SJSA1 (cell line): ENCODE results near the gene PDSS2. TPM values are rescaled to one million over a fixed set of nuclear protein-coding genes. Genes with fewer than 3 reads are reported as not detected.

Experiments
- DNase-seq, 2 experiments: peaks; one replicate each; pipeline ENCODE4 v3.0.0-alpha.2; 2015 to 2020; ENCODE audit warnings: low spot score in 2 of 2, low read depth in 1 of 2
- H3K27ac ChIP-seq: fragments of 250-450 bp; sonication (Bioruptor Pico); 2 replicates; pipeline ENCODE4 v1.5.1; 2020; ENCODE audit warnings: mild to moderate bottlenecking, moderate library complexity
- H3K27me3 ChIP-seq: fragments of 250-450 bp; sonication (Bioruptor Pico); replicated peaks from 2 replicates; pipeline ENCODE4 v1.5.1; 2020; ENCODE audit warnings: mild to moderate bottlenecking, moderate library complexity
- H3K36me3 ChIP-seq: fragments of 250-450 bp; sonication (Bioruptor Pico); 2 replicates; pipeline ENCODE4 v1.5.1; 2020; ENCODE audit warnings: mild to moderate bottlenecking
- H3K4me1 ChIP-seq: fragments of 250-450 bp; sonication (Bioruptor Pico); replicated peaks from 2 replicates; pipeline ENCODE4 v1.6.1; 2021; ENCODE audit warnings: mild to moderate bottlenecking
- H3K4me3 ChIP-seq: fragments of 250-450 bp; sonication (Bioruptor Pico); 2 replicates; pipeline ENCODE4 v1.5.1; 2020; ENCODE audit warnings: mild to moderate bottlenecking
- H3K9me3 ChIP-seq: fragments of 250-450 bp; sonication (Bioruptor Pico); replicated peaks from 2 replicates; pipeline ENCODE4 v1.5.1; 2020; ENCODE audit warnings: mild to moderate bottlenecking
- total RNA-seq: library from RNA; depleted of rRNA; stranded (reverse); fragments of >200 nt; shearing (Covaris generic); gene quantifications from 2 replicates; pipeline ENCODE4 v1.2.3, GENCODE V29; 2014

Gene PDSS2
- total RNA-seq, 1 experiment from 2014 or later: 11.9 TPM

DNA sequence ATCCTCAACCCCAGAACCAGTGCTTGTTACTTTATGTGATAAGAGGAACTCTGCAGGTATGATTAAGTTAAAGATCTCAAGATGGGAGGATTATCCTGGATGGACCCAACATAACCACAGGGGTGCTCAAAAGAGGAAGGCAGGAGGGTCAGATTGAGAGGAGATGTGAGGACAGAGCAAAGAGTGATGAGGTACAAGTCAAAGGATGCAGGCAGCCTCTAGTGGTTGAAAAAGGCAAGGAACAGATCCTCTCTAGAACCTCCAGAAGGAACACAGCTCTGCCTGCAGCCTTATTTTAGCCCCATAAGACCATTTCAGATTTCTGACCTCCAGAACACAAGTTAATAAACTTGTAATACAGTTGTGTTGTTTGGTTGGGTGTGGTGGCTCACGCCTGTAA is 41.2 kb downstream of the PDSS2 start:
- Histone ChIP-seq H3K4me3 (no peak overlapping the region), H3K36me3 (no peaks in the 10 kb centered on the region), H3K27me3 (no peaks in the 10 kb centered on the region), H3K27ac (no peak overlapping the region), H3K4me1 (no peaks in the 10 kb centered on the region), H3K9me3 (no peaks in the 10 kb centered on the region)
- no peak for DNase-seq

DNA sequence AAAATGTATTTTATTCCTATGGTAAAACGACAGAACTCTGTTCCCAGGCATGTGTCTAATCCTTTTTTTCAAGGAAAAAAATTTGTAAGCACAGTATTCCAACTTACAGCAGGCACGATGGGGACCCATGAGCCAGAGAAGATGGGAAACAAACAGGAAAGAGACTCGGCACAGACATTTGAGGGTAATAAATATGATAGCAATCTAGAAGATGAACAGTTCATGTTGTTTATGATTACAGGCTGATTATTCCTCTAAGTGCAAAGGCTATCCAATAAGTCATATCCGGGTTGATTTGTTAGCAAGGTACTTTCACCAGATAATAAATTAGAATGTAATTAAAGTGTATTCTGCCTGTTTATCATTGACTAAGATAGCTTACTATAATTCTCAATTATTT is 43.2 kb downstream of the PDSS2 start:
- H3K27me3 ChIP-seq: no peaks in the 10 kb centered on the region
- no peaks in the 10 kb centered on the region for H3K36me3 ChIP-seq
- no peaks in the 10 kb centered on the region for H3K4me1 ChIP-seq
- no peak overlapping the region for H3K27ac ChIP-seq
- no peak overlapping the region for H3K4me3 ChIP-seq
- no peaks in the 10 kb centered on the region for H3K9me3 ChIP-seq
- DNase-seq: no peak

DNA sequence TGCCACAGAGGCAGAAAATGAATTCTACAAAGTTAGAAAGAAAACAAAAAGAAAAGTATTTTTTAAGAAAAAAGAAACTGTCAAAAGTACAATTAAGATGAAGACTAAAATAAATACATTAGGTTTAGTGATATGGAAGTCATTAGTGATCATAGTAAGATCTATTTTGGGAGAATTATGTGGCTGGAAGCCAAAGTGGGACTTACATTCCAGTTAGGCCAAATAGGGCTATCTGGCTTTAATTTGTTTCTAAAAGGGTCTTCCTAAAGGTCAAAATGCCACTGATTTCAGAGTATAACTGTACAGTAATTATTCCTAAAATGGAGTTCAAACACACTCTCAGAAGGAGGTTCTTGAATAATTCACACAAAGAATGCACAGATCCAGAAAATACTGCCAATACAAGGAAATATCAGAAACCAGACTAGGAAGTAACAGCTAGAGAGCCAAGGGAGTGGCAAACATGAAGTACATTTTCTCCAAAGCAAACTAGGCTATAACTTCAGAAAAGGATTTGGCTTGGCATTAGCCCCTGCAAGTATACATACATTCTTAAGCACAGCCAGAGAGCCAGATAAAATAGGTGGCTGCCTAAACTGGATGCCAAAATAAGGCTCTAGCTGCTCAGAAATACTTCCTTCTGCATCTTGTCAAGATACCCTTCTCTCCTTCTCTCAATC is 45.3 kb downstream of the PDSS2 start:
- no peak for DNase-seq
- no peaks in the 10 kb centered on the region for H3K36me3 ChIP-seq
- no peak overlapping the region for H3K4me3 ChIP-seq
- H3K27me3 ChIP-seq: no peaks in the 10 kb centered on the region
- no peaks in the 10 kb centered on the region for H3K4me1 ChIP-seq
- no peaks in the 10 kb centered on the region for H3K9me3 ChIP-seq
- H3K27ac ChIP-seq: no peak overlapping the region

DNA sequence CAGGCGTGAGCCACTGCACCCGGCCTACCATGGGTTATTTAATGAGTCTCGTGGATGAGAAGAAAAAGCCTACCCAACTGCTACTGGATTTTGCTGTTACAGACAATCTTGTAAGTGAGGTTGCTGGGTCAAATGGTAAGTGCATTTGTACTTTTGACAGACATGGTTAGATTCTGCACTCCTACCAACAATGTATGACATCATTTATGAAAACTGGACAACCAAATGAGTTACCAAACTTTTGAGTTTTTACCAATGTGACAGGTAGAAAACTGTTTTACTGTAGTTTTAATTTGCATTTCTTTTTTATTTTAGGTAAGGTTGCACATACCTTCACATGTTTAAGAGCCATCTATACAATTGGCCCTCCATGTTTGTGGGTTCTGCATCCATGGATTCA is 48.2 kb downstream of the PDSS2 start:
- no peak for DNase-seq
- Histone ChIP-seq H3K36me3 (no peaks in the 10 kb centered on the region), H3K27ac (no peak overlapping the region), H3K27me3 (no peaks in the 10 kb centered on the region), H3K4me1 (no peaks in the 10 kb centered on the region), H3K4me3 (no peak overlapping the region), H3K9me3 (no peaks in the 10 kb centered on the region)

DNA sequence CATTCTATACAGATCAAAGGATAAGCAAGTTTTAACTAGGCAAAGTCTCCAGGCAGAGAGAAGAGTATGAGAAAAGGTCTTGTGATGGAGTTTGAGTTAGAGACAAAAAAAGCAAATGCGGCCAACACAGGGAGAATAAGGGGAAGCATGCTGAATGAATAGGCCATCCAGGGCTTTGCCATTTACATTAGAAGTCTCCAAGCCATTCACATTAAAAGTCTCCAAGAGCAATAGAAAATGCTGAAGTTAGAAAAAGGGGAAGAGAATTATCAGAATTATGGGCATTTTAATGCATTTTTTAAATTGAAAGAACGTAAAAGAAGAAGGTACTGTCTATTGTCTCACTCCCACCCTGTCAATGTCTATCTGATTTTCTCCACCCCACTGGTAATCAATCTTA is 49.4 kb downstream of the PDSS2 start:
- Histone ChIP-seq H3K36me3 (no peaks in the 10 kb centered on the region), H3K27ac (no peak overlapping the region), H3K27me3 (no peaks in the 10 kb centered on the region), H3K9me3 (no peaks in the 10 kb centered on the region), H3K4me1 (no peaks in the 10 kb centered on the region), H3K4me3 (no peak overlapping the region)
- DNase-seq: no peak

DNA sequence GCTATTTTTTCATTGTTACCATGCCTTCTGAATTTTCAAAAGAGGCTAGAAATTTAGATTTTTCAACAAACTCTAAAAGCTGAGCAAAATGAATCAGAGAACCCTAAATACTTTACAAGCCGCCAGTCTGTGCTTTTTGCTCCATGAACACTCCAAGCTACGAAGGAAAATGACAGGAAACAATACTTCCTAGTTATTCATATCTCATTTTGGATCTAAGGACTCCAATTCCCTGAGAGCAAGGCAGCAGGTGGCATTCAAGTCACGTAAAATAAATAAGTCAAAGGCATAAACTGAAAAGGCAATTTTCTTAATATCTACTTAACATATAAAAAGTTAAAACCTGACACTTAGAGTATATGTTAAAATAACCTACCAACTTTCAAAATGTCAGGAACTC is 50.6 kb downstream of the PDSS2 start:
- no peaks in the 10 kb centered on the region for H3K27me3 ChIP-seq
- no peaks in the 10 kb centered on the region for H3K4me1 ChIP-seq
- H3K36me3 ChIP-seq: no peaks in the 10 kb centered on the region
- peaks cover 5% of the 10 kb centered on the region; the same call in 1 of the 2 replicates for H3K9me3 ChIP-seq
- H3K4me3 ChIP-seq: no peak overlapping the region
- no peak for DNase-seq
- no peak overlapping the region for H3K27ac ChIP-seq

DNA sequence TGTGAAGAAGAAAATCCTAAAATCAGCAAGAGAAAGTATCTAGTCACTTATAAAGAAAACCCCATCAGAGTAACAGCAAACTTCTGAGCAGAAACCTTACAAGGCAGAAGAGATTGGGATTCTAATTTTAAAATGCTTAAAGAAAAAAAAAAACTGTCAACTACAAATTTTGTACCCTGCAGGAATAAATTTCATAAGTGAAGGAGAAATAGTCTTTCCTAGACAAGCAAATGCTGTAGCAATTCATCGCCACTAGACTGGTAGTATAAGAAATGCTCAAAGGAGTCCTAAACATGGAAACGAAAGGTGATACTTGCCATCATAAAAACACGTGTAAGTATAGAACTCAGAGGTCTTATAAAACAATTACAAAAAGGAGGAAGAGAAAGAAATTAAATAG is 54.4 kb downstream of the PDSS2 start:
- Histone ChIP-seq H3K4me1 (no peaks in the 10 kb centered on the region), H3K36me3 (no peaks in the 10 kb centered on the region), H3K27ac (no peak overlapping the region), H3K27me3 (no peaks in the 10 kb centered on the region), H3K4me3 (no peak overlapping the region), H3K9me3 (peaks cover 5% of the 10 kb centered on the region; the same call in 1 of the 2 replicates)
- DNase-seq: no peak

DNA sequence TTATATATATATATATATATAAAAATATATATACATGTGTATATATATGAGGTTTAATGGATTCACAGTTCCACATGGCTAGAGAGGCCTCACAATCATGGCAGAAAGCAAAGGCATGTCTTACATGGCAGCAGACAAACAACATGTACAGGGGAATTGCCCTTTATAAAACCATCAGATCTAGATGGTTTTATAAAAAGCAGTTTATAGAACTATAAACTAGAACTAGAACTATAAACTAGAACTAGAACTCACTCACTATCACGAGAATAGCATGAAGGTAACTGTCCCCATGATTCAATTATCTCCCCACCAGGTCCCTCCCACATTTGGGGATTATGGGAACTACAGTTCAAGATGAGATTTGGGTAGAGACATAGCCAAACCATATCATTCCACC is 56.8 kb downstream of the PDSS2 start:
- H3K9me3 ChIP-seq: peaks cover 5% of the 10 kb centered on the region; the same call in 1 of the 2 replicates
- H3K4me1 ChIP-seq: no peaks in the 10 kb centered on the region
- H3K4me3 ChIP-seq: no peak overlapping the region
- H3K27ac ChIP-seq: no peak overlapping the region
- no peak for DNase-seq
- H3K36me3 ChIP-seq: no peaks in the 10 kb centered on the region
- H3K27me3 ChIP-seq: no peaks in the 10 kb centered on the region

DNA sequence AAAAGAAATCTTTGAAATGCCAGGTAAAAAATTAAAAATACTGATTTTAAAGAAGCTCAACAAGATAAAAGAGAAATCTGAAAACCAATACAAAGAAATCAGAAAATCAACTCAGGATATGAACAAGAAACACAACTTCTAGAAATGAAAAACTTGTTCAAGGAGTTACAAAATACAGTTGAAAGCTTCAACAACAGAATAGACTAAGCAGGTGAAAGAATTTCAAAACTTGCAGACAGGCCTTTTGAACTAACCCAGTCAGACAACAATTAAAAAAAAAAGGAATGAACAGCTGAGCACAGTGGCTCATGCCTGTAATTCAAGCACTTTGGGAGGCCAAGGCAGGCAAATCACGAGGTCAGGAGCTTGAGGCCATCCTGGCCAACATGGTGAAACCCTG is 57.8 kb downstream of the PDSS2 start:
- Histone ChIP-seq H3K9me3 (peaks cover 5% of the 10 kb centered on the region; the same call in 1 of the 2 replicates), H3K36me3 (no peaks in the 10 kb centered on the region), H3K27me3 (no peaks in the 10 kb centered on the region), H3K27ac (no peak overlapping the region), H3K4me1 (no peaks in the 10 kb centered on the region), H3K4me3 (no peak overlapping the region)
- DNase-seq: no peak

DNA sequence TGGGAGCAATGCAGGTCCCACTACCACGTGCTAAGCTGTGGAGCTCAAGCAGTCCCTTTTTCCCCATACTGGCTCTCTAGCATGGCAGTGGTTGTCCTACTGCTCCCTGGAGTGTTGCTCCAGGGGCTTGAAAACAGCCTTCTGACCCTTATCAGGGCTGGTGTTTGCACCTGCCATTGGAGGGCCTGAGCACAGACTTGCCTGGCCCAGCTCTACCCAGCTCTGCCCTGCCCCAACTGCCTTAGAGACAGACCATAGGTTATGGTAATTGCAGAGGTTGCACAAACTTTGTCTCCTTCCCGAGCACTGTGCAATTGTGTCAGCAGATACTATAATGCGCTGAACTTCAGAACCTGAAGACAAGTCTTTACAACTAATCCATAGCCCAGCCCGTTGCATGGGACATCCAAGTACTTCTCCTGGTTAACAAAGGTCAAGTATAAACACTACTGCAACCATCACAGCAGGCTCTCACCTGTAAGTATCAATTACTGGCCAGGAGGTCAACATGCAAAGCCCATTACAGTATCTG is 58.7 kb downstream of the PDSS2 start:
- H3K36me3 ChIP-seq: no peaks in the 10 kb centered on the region
- H3K27ac ChIP-seq: no peak overlapping the region
- DNase-seq: no peak
- H3K27me3 ChIP-seq: no peaks in the 10 kb centered on the region
- peaks cover 5% of the 10 kb centered on the region; the same call in 1 of the 2 replicates for H3K9me3 ChIP-seq
- no peak overlapping the region for H3K4me3 ChIP-seq
- no peaks in the 10 kb centered on the region for H3K4me1 ChIP-seq

DNA sequence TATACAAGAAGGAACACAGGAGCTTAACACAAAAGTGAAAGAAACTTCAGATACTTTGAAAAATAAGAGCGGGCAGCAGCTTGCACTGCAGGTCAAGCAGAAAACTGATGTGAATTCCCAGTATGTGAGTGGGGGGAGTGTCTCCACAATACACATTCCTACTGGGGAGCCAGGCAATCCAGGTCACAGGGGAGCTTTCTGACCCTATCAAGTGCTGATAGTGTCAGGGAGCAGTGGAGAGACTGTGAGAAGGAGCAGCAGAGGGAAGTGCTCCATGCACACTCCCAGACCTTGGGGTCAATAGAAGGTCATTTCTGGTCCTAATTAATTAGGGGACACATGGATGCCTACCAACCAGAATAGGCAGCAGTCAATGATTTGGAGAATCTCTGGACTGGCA is 59.4 kb downstream of the PDSS2 start:
- peaks cover 5% of the 10 kb centered on the region; the same call in 1 of the 2 replicates for H3K9me3 ChIP-seq
- H3K36me3 ChIP-seq: no peaks in the 10 kb centered on the region
- DNase-seq: no peak
- no peak overlapping the region for H3K4me3 ChIP-seq
- H3K4me1 ChIP-seq: no peaks in the 10 kb centered on the region
- no peaks in the 10 kb centered on the region for H3K27me3 ChIP-seq
- no peak overlapping the region for H3K27ac ChIP-seq

DNA sequence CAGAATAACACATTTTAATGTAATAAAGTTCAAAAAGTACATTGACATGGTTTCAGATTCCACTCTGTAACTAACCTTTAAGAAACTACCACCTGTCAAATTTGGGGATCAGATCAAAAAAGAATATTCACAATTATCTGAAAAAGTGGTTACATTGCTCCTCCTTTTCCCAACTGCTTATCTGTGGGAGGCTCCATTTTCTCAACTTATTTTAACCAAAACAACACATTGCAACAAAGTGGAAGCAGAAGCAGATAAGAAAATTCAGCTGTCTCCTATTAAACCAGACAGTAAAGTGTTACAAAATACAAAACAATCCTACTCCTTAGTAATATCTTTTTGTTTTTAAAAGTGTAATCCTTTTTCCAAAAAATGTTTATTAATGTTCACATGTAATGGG is 61.4 kb downstream of the PDSS2 start:
- Histone ChIP-seq H3K36me3 (no peaks in the 10 kb centered on the region), H3K4me1 (no peaks in the 10 kb centered on the region), H3K27me3 (no peaks in the 10 kb centered on the region), H3K9me3 (no peaks in the 10 kb centered on the region), H3K27ac (no peak overlapping the region), H3K4me3 (no peak overlapping the region)
- DNase-seq: no peak

DNA sequence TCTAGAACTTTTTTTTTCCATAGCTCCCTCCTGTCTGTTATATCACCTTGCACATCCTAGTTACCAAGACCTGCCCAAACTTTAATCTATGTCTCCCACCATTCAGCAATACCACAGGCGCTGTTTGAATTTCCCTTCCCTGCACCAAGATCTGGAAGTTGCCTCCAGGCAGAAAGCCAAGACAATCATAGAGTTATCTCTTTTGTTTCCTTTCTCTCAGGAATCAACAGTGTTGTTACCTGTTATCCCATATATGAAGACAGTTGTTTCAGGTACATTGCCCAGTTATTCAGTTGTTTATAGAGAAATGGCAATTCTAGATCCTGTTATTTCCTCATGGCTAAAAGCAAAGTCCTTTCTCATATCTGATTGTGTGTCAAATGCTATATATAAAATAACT is 63.2 kb downstream of the PDSS2 start:
- Histone ChIP-seq H3K4me1 (no peaks in the 10 kb centered on the region), H3K27me3 (no peaks in the 10 kb centered on the region), H3K36me3 (no peaks in the 10 kb centered on the region), H3K27ac (no peak overlapping the region), H3K4me3 (no peak overlapping the region), H3K9me3 (no peaks in the 10 kb centered on the region)
- no peak for DNase-seq

DNA sequence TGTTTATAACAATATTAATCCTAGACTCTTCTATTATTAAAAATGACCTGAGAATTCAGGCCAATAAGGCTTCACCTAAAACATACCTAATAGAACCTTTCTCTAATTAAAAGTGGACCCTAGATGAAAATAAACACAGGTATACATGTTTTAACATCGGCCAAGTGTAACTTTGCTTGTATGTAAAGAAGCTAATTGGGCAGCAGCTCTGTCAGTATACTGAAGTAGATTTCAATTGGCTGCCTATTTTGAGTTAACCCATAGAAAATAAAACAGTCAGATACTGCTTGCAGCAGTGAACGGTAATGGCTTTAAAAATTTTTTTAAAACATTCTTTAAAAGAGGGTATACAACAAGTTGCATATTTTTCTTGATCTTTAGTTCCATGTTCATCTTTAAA is 67.3 kb downstream of the PDSS2 start:
- no peaks in the 10 kb centered on the region for H3K9me3 ChIP-seq
- no peak overlapping the region for H3K27ac ChIP-seq
- DNase-seq: no peak
- H3K4me1 ChIP-seq: no peaks in the 10 kb centered on the region
- H3K27me3 ChIP-seq: no peaks in the 10 kb centered on the region
- no peaks in the 10 kb centered on the region for H3K36me3 ChIP-seq
- no peak overlapping the region for H3K4me3 ChIP-seq
